Gastrocnemius medialis (tissue), 4 donors: Measurements from ENCODE around the gene HSD17B3. TPM values are rescaled to one million over a fixed set of nuclear protein-coding genes. Genes with fewer than 3 reads are reported as not detected.
A peak's percentile ranks its signal among the peaks of the same experiment; 100 is the strongest.

ENCODE experiments used
- ATAC-seq, 2 donors: fragments of 150-250 bp; one replicate each; pipeline ENCODE4 v1.9.1; 2016
- DNase-seq, 2 donors: peaks; one replicate each; pipeline ENCODE4 v3.0.0-alpha.2; 2019
- H3K27ac ChIP-seq, 4 donors: fragments of 200-600 bp; sonication (generic); 1 replicate in 1 of 4; 2 replicates in 3 of 4; pipeline ENCODE4 v1.5.1; 2016 to 2018; ENCODE audit warnings: mild to moderate bottlenecking in 2 of 4, moderate library complexity in 1 of 4
- H3K27me3 ChIP-seq, 3 donors: fragments of 200-600 bp; sonication (generic) in 2 of 3; 1 replicate in 1 of 3; 2 replicates in 2 of 3; pipeline versions ENCODE4 v1.5.1 to v1.6.0; 2016 to 2019; ENCODE audit warnings: mild to moderate bottlenecking in 1 of 3, moderate library complexity in 1 of 3
- H3K36me3 ChIP-seq, 2 donors: fragments of 200-600 bp; sonication (generic) in 1 of 2; one replicate each; pipeline ENCODE4 v1.5.1; 2017 to 2018
- H3K4me1 ChIP-seq, 2 donors: fragments of 200-600 bp; sonication (generic) in 1 of 2; one replicate each; pipeline ENCODE4 v1.5.1; 2016 to 2017; ENCODE audit warnings: mild to moderate bottlenecking in 2 of 2
- H3K4me3 ChIP-seq, 4 donors: fragments of 200-600 bp; sonication (generic) in 3 of 4; 1 replicate in 1 of 4; 2 replicates in 3 of 4; pipeline ENCODE4 v1.5.1; 2016 to 2019; ENCODE audit warnings: mild to moderate bottlenecking in 2 of 4
- H3K9me3 ChIP-seq, 3 donors: fragments of 200-600 bp; sonication (generic) in 2 of 3; 1 replicate in 1 of 3; 2 replicates in 2 of 3; pipeline ENCODE4 v1.5.1; 2016 to 2019
- CTCF ChIP-seq, 5 experiments: fragments of 450-650 bp in 3 of 5; fragments of 200-600 bp in 2 of 5; sonication (generic) in 2 of 5; IDR thresholded peaks in 4 of 5; conservative IDR thresholded peaks in 1 of 5; 1 replicate in 4 of 5; 2 replicates in 1 of 5; pipeline ENCODE4 v1.5.1; 2016 to 2019; ENCODE audit warnings: antibody characterized with exemption in 5 of 5, mild to moderate bottlenecking in 3 of 5, moderate library complexity in 3 of 5
- POLR2A ChIP-seq, 2 donors: fragments of 450-650 bp; IDR thresholded peaks; one replicate each; pipeline ENCODE4 v1.6.1; 2017; ENCODE audit warnings: antibody characterized with exemption in 2 of 2, mild to moderate bottlenecking in 2 of 2, moderate library complexity in 2 of 2
- in situ Hi-C, 4 donors: fragments of 200-750 bp; cut with MboI; loops; one replicate each; pipeline versions ENCODE4 v1.15.0 to v1.8.0; 2017; ENCODE audit warnings: low sequenced_read_pairs in 4 of 4
- intact Hi-C: fragments of 100-400 bp; cut with DNase I; formaldehyde crosslinking; loops from one replicate; pipeline ENCODE4 v1.15.1; 2023; ENCODE audit warnings: low total_unique reads
- total RNA-seq, 4 donors: library from RNA; depleted of rRNA; stranded (reverse); fragments of >200 nt; gene quantifications; one replicate each; pipeline versions ENCODE4 v1.1.0 to v1.2.3, GENCODE V29; 2016

Gene HSD17B3
- total RNA-seq, 4 donors from 2014 or later: not detected

DNA sequence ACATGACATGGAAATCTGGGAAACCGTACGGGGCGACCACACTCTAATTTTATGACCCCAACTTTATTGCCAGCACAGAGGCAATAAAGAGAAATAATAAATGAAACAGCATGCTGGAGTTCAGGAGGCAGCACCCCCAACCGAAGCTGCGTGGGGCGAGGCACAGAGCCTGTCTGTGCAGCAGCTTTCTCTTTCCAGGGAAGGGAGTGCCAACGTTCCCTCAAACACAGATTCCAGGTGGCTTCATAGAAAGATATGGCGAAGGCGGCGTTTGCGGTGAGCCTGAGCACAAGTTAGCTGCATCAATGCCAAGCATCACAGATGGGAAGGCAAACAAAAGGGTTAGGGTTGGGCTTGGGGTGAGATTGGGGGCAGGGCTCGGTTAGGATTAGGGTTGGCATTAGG is 114.8 kb downstream of the HSD17B3 start:
- H3K36me3 ChIP-seq: no peaks in the 10 kb centered on the region
- no peaks in the 10 kb centered on the region for H3K9me3 ChIP-seq
- intact Hi-C loops: no loop called here
- in situ Hi-C loops: no loop called here
- H3K4me3 ChIP-seq: no peak overlapping the region
- no peak for TF ChIP-seq CTCF (IDR thresholded peaks at IDR 0.05 in 4 of 5, conservative IDR thresholded peaks at IDR 0.05 in 1 of 5)
- TF ChIP-seq POLR2A (IDR thresholded peaks at IDR 0.05): no peak
- peaks cover 0 to 15% (median 15%) of the 10 kb centered on the region in 3 donors for H3K27me3 ChIP-seq
- H3K4me1 ChIP-seq: no peaks in the 10 kb centered on the region
- no peak for ATAC-seq
- no peak for DNase-seq
- H3K27ac ChIP-seq: no peak overlapping the region

DNA sequence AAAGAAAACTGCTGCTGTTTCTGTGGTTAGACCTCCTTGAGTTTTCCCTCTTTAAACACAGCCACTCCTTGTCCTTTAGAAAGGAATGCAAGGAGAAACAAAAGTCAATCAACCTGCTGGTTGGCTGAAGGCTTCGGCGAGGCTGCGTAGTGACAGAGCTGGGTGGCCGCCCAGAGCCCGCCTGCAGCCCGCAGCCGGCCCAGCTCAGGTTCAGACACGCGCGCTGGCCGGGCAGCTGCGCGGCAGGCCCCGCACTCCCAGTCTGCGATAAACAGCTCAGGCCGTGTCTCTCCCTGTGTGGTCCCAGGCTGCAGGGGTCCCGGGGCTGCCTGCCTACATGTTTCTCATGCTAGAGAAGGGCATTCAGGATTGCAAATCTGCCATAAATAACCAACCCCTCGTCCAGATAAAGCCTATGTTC is 115.4 kb downstream of the HSD17B3 start:
- DNase-seq (no peak), ATAC-seq (no peak)
- Histone ChIP-seq H3K4me1 (no peaks in the 10 kb centered on the region), H3K9me3 (no peaks in the 10 kb centered on the region), H3K4me3 (peak overlapping the region in 1 of 4 donors; percentile 21), H3K27ac (no peak overlapping the region), H3K36me3 (no peaks in the 10 kb centered on the region), H3K27me3 (peaks cover 0 to 15% (median 15%) of the 10 kb centered on the region in 3 donors)
- intact Hi-C loops (no loop called here), in situ Hi-C loops (no loop called here)
- no peak for TF ChIP-seq POLR2A (IDR thresholded peaks at IDR 0.05)
- no peak for TF ChIP-seq CTCF (IDR thresholded peaks at IDR 0.05 in 4 of 5, conservative IDR thresholded peaks at IDR 0.05 in 1 of 5)

DNA sequence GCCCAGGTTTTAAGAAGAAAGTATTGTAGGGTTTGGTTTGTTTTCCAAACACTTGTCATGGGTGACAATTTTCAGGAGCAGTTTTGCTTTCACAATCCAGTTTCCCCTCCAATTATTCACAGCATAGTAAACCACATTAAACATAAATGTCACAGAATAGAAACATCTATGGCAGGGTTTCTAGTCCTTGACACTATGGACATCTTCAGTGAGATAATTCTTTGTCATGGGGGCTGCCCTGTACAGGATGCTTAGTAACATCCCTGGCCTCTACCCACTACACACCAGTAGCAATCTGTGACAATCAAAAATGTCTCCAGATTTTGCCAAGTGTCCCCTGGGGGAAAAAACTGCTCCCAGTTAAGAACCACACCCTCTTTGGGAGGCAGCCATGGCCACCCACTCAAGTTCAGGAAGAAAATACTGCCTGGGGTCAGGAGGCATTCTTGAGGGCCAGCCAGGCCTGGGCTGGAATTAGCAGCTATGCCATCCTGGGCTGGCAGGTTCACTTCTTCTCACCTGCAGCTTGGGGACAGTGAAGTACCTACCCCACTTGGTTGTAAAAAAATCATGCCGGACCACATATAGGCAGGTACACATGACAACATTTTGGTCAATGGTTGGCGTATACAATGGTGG is 116.3 kb downstream of the HSD17B3 start:
- Histone ChIP-seq H3K27me3 (peaks cover 0 to 17% (median 15%) of the 10 kb centered on the region in 3 donors), H3K4me3 (no peak overlapping the region), H3K27ac (no peak overlapping the region), H3K36me3 (no peaks in the 10 kb centered on the region), H3K4me1 (no peaks in the 10 kb centered on the region), H3K9me3 (no peaks in the 10 kb centered on the region)
- TF ChIP-seq CTCF (IDR thresholded peaks at IDR 0.05 in 4 of 5, conservative IDR thresholded peaks at IDR 0.05 in 1 of 5): no peak
- no peak for TF ChIP-seq POLR2A (IDR thresholded peaks at IDR 0.05)
- ATAC-seq: no peak
- no peak for DNase-seq
- in situ Hi-C loops: no loop called here
- intact Hi-C loops: no loop called here

Other genes with a start within 250 kb of the HSD17B3 start
- gene SLC35D2, start 81.5 kb upstream of the HSD17B3 start, total RNA-seq: 1 to 10 TPM; 3.0 to 9.0 (median 6.8) TPM
- 1 to 10 TPM in 3 of 4 donors, under 1 TPM in 1; 0.15 to 5.1 (median 1.7) TPM for gene ZNF367, start 116.2 kb upstream of the HSD17B3 start, total RNA-seq
- gene HABP4, start 148.0 kb upstream of the HSD17B3 start, total RNA-seq: 10 to 100 TPM in 3 of 4 donors, 1 to 10 TPM in 1; 6.2 to 19.3 (median 12.3) TPM